ENCODE measurements around the gene ARHGEF17. TPM values are rescaled to one million over a fixed set of nuclear protein-coding genes. Genes with fewer than 3 reads are reported as not detected.

The ARHGEF17 gene
- total and polyA plus RNA-seq, 2 of the 13 experiments (the other 11 are each of a cell fraction or from before 2014, with no cell fraction given), result 10.7 to 28.8 TPM

DNA sequence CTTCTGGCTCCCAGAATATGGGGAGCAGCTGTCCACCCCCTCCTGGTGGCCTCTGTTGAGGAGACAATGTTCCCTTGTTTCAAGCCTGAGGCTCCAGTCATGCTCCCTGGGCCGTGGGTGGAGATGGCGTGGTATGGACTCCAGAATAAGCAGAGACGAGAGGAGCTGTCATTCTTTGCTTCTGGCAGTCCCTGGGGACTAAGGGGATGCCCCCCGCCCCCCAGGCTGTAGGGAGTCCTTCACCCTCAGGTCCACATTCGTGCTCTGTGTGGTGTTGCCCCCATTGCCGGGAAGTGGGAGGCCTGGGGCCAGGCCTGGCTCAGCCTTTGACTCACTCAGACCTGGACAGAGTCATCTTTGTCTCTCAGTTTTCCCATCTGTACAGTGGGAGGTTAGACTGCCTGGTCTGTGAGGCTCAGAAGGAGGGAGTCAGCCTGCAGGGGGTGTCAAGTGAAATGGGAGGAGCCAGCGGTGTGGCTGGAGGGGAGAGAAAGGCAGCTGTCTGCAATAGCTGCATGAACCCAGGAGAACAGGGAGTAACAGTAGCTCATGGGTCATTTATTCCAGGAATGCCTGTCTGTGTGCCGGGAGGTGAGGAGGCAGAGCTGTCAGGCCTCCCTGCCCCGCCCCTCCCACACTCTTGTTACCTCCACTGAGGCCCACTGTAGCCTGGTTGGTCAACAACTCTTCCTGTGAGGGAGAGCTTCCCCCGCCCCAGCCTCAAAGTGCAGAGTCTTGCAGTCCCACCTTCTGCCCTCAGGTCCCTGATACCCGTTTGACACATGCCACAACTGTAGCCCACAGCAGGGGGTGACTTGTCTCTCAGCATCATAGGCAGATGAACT lies 6.3 kb downstream of the ARHGEF17 start (continued):
- TF ChIP-seq, protein P1, sequence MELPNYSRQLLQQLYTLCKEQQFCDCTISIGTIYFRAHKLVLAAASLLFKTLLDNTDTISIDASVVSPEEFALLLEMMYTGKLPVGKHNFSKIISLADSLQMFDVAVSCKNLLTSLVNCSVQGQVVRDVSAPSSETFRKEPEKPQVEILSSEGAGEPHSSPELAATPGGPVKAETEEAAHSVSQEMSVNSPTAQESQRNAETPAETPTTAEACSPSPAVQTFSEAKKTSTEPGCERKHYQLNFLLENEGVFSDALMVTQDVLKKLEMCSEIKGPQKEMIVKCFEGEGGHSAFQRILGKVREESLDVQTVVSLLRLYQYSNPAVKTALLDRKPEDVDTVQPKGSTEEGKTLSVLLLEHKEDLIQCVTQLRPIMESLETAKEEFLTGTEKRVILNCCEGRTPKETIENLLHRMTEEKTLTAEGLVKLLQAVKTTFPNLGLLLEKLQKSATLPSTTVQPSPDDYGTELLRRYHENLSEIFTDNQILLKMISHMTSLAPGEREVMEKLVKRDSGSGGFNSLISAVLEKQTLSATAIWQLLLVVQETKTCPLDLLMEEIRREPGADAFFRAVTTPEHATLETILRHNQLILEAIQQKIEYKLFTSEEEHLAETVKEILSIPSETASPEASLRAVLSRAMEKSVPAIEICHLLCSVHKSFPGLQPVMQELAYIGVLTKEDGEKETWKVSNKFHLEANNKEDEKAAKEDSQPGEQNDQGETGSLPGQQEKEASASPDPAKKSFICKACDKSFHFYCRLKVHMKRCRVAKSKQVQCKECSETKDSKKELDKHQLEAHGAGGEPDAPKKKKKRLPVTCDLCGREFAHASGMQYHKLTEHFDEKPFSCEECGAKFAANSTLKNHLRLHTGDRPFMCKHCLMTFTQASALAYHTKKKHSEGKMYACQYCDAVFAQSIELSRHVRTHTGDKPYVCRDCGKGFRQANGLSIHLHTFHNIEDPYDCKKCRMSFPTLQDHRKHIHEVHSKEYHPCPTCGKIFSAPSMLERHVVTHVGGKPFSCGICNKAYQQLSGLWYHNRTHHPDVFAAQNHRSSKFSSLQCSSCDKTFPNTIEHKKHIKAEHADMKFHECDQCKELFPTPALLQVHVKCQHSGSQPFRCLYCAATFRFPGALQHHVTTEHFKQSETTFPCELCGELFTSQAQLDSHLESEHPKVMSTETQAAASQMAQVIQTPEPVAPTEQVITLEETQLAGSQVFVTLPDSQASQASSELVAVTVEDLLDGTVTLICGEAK (IDR thresholded peaks at IDR 0.05), result no peak
- TF ChIP-seq, protein P1 (CRISPR knock-in tag; IDR thresholded peaks at IDR 0.05), result peak; percentile 49; the same call in 1 of the 2 replicates
- TF ChIP-seq, protein P2, sequence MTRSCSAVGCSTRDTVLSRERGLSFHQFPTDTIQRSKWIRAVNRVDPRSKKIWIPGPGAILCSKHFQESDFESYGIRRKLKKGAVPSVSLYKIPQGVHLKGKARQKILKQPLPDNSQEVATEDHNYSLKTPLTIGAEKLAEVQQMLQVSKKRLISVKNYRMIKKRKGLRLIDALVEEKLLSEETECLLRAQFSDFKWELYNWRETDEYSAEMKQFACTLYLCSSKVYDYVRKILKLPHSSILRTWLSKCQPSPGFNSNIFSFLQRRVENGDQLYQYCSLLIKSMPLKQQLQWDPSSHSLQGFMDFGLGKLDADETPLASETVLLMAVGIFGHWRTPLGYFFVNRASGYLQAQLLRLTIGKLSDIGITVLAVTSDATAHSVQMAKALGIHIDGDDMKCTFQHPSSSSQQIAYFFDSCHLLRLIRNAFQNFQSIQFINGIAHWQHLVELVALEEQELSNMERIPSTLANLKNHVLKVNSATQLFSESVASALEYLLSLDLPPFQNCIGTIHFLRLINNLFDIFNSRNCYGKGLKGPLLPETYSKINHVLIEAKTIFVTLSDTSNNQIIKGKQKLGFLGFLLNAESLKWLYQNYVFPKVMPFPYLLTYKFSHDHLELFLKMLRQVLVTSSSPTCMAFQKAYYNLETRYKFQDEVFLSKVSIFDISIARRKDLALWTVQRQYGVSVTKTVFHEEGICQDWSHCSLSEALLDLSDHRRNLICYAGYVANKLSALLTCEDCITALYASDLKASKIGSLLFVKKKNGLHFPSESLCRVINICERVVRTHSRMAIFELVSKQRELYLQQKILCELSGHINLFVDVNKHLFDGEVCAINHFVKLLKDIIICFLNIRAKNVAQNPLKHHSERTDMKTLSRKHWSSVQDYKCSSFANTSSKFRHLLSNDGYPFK (CRISPR knock-in tag; IDR thresholded peaks at IDR 0.05; ENCODE audit: borderline replicate concordance), result no peak
- TF ChIP-seq ZNF441 (CRISPR knock-in tag; IDR thresholded peaks at IDR 0.05; ENCODE audit: borderline replicate concordance) (peak; percentile 56; the same call in 1 of the 2 replicates), XRCC5 (optimal IDR thresholded peaks at IDR 0.05; ENCODE audit: low read length) (peak; percentile 11), MIXL1 (CRISPR knock-in tag; IDR thresholded peaks at IDR 0.05) (peak; percentile 48; the same call in 1 of the 2 replicates), MTF1 (CRISPR knock-in tag; IDR thresholded peaks at IDR 0.05) (no peak), SMAD3 (CRISPR knock-in tag; IDR thresholded peaks at IDR 0.05) (peak; percentile 43; the same call in 1 of the 2 replicates), PPARG (CRISPR knock-in tag; conservative IDR thresholded peaks at IDR 0.05) (peak; percentile 82), SP5 (CRISPR knock-in tag; IDR thresholded peaks at IDR 0.05; ENCODE audit: borderline replicate concordance, low read depth) (peak; percentile 98), ZNF749 (CRISPR knock-in tag; IDR thresholded peaks at IDR 0.05; ENCODE audit: borderline replicate concordance) (0 out of 2 replicates have a peak, but pooled peaks have one; percentile 27), ZFP1 (CRISPR knock-in tag; IDR thresholded peaks at IDR 0.05) (0 out of 2 replicates have a peak, but pooled peaks have one; percentile 38), KLF11 (CRISPR knock-in tag; IDR thresholded peaks at IDR 0.05) (peak; percentile 54; the same call in 1 of the 2 replicates), FOSL2 (CRISPR knock-in tag; IDR thresholded peaks at IDR 0.05) (peak; percentile 60; the same call in 1 of the 2 replicates)
- TF ChIP-seq, protein P3, sequence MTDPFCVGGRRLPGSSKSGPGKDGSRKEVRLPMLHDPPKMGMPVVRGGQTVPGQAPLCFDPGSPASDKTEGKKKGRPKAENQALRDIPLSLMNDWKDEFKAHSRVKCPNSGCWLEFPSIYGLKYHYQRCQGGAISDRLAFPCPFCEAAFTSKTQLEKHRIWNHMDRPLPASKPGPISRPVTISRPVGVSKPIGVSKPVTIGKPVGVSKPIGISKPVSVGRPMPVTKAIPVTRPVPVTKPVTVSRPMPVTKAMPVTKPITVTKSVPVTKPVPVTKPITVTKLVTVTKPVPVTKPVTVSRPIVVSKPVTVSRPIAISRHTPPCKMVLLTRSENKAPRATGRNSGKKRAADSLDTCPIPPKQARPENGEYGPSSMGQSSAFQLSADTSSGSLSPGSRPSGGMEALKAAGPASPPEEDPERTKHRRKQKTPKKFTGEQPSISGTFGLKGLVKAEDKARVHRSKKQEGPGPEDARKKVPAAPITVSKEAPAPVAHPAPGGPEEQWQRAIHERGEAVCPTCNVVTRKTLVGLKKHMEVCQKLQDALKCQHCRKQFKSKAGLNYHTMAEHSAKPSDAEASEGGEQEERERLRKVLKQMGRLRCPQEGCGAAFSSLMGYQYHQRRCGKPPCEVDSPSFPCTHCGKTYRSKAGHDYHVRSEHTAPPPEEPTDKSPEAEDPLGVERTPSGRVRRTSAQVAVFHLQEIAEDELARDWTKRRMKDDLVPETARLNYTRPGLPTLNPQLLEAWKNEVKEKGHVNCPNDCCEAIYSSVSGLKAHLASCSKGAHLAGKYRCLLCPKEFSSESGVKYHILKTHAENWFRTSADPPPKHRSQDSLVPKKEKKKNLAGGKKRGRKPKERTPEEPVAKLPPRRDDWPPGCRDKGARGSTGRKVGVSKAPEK (CRISPR knock-in tag; IDR thresholded peaks at IDR 0.05; ENCODE audit: borderline replicate concordance), result no peak

Data from HepG2 (cell line).